NT2/D1 (cell line): ENCODE results near the gene LTBP1.

Experiments used
- DNase-seq: peaks from one replicate; pipeline ENCODE4 v3.0.0-alpha.2; 2011; ENCODE audit warnings: low read depth, low spot score
- H3K27me3 ChIP-seq: 2 replicates; pipeline ENCODE4 v1.6.0; 2011; ENCODE audit warnings: mild to moderate bottlenecking; ENCODE audit not compliant: insufficient read length, insufficient read depth
- H3K36me3 ChIP-seq: 2 replicates; pipeline ENCODE4 v1.6.1; 2011; ENCODE audit warnings: mild to moderate bottlenecking, low read length, mixed read lengths; ENCODE audit not compliant: insufficient read depth, insufficient read length
- H3K4me1 ChIP-seq: 2 replicates; pipeline ENCODE4 v1.5.1; 2011; ENCODE audit not compliant: insufficient read depth, insufficient read length
- H3K4me3 ChIP-seq: 2 replicates; pipeline ENCODE4 v1.5.1; 2011; ENCODE audit warnings: low read depth; ENCODE audit not compliant: insufficient read length
- H3K9ac ChIP-seq: 2 replicates; pipeline ENCODE4 v1.6.0; 2011; ENCODE audit warnings: low read depth; ENCODE audit not compliant: insufficient read length
- H3K9me3 ChIP-seq: 2 replicates; pipeline ENCODE4 v1.5.1; 2011; ENCODE audit warnings: mild to moderate bottlenecking, low read length; ENCODE audit not compliant: insufficient read depth
- SUZ12 ChIP-seq: IDR thresholded peaks from 2 replicates; pipeline ENCODE4 v1.6.1; 2011; ENCODE audit not compliant: insufficient read length, insufficient read depth; ENCODE audit errors: extremely low read depth
- YY1 ChIP-seq: IDR thresholded peaks from 2 replicates; pipeline ENCODE4 v1.6.1; 2011; ENCODE audit not compliant: insufficient read length, insufficient read depth
- ZNF274 ChIP-seq: IDR thresholded peaks from 2 replicates; pipeline ENCODE4 v1.6.1; 2011; ENCODE audit warnings: mild to moderate bottlenecking, low read depth, low read length

LTBP1 gene

DNA sequence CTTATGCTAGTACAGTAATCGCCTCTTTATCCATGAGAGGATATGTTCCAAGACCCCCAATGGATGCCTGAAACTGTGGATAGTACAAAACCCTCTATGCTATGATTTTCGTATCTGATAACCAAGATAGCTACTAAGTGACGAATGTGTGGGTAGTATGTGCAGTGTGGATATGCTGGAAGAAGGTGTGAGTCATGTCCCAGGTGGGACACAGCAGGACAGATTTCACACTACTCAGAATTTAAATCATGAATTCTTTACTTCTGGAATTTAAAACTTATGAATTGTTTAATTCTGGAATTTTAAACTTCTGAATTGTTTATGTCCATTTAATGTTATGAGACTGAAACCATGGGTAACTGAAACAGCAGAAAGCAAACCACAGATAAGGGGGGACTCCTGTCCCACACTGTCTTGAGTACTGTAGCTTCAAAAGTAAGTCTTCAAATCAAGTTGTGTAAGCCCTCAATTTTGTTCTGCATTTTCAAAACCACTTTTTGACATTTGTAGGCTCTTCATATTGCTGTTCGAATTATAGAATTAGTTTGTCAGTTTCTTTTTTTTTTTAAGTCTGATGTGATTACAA is 116.0 kb downstream of the LTBP1 start:
- no peak overlapping the region for H3K9ac ChIP-seq
- no peaks in the 10 kb centered on the region for H3K27me3 ChIP-seq
- H3K4me3 ChIP-seq, result no peak overlapping the region
- H3K4me1 ChIP-seq, result no peaks in the 10 kb centered on the region
- no peaks in the 10 kb centered on the region for H3K9me3 ChIP-seq
- no peaks in the 10 kb centered on the region for H3K36me3 ChIP-seq
- TF ChIP-seq YY1 (no peak), SUZ12 (no peak), ZNF274 (no peak)
- DNase-seq, result no peak

DNA sequence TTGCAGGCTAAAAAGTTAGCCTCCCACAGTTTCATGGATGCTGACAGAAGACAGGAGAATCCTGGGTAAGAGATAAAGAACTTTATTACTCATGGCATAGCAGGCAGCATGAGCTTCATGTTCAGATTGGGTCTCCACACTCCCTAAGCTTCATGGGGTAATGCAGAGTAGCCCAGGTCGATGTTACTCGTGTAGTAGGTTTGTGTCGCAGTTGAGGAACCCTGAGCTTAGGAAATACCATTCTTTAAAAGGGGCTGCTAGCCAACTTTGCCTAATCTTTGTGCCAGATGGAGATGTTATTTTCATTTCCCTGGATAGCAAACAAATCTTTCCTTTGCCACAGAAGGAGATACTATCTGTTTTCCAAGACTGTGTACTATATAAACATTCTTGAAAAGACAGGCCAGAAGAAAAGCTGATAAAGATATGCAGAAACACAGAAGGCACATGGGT is 117.6 kb downstream of the LTBP1 start:
- Histone ChIP-seq H3K27me3 (no peaks in the 10 kb centered on the region), H3K4me1 (no peaks in the 10 kb centered on the region)

GRCh38 chr2:33067598-33067997 is 120.8 kb downstream of the LTBP1 start:
- TF ChIP-seq SUZ12 (no peak), ZNF274 (no peak), YY1 (no peak)
- no peaks in the 10 kb centered on the region for H3K4me1 ChIP-seq
- no peak overlapping the region for H3K9ac ChIP-seq
- DNase-seq, result no peak
- H3K27me3 ChIP-seq, result no peaks in the 10 kb centered on the region
- no peaks in the 10 kb centered on the region for H3K9me3 ChIP-seq
- H3K4me3 ChIP-seq, result no peak overlapping the region
- H3K36me3 ChIP-seq, result no peaks in the 10 kb centered on the region

More for the DNA sequence above, 117.6 kb downstream of the LTBP1 start:
- H3K4me3 ChIP-seq, result no peak overlapping the region
- H3K36me3 ChIP-seq, result no peaks in the 10 kb centered on the region
- no peak overlapping the region for H3K9ac ChIP-seq
- DNase-seq, result no peak
- no peak for TF ChIP-seq SUZ12
- TF ChIP-seq ZNF274, result no peak
- TF ChIP-seq YY1, result no peak
- no peaks in the 10 kb centered on the region for H3K9me3 ChIP-seq

DNA sequence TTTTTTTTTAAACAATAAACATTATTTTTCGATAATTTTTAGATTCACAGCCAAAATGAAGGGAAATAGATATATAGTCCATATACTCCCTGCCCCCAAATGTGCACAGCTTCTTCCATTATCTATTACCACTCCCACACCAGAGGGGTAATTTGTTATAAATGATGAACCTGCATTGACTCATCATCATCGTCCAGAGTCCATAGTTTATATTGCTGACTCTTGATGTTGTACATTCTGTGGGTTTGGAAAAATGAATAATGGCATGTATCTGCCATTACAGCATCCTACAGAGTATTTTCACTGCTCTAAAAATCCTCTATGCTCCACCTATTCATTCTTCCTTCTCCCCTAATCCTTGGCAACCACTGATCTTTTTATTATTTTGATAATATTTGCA is 121.5 kb downstream of the LTBP1 start:
- no peaks in the 10 kb centered on the region for H3K36me3 ChIP-seq
- no peaks in the 10 kb centered on the region for H3K4me1 ChIP-seq
- no peaks in the 10 kb centered on the region for H3K27me3 ChIP-seq
- H3K9ac ChIP-seq, result no peak overlapping the region
- no peak for DNase-seq
- H3K9me3 ChIP-seq, result no peaks in the 10 kb centered on the region
- TF ChIP-seq YY1 (no peak), ZNF274 (no peak), SUZ12 (no peak)
- no peak overlapping the region for H3K4me3 ChIP-seq

- no peaks in the 10 kb centered on the region for H3K36me3 ChIP-seq
- H3K9ac ChIP-seq, result no peak overlapping the region
- no peak overlapping the region for H3K4me3 ChIP-seq
- no peaks in the 10 kb centered on the region for H3K4me1 ChIP-seq
- no peaks in the 10 kb centered on the region for H3K27me3 ChIP-seq
- no peaks in the 10 kb centered on the region for H3K9me3 ChIP-seq
- TF ChIP-seq ZNF274 (no peak), YY1 (no peak), SUZ12 (no peak)
- DNase-seq, result no peak
Observed at GRCh38 chr2:33069894-33070651, 123.3 kb downstream of the LTBP1 start.

DNA sequence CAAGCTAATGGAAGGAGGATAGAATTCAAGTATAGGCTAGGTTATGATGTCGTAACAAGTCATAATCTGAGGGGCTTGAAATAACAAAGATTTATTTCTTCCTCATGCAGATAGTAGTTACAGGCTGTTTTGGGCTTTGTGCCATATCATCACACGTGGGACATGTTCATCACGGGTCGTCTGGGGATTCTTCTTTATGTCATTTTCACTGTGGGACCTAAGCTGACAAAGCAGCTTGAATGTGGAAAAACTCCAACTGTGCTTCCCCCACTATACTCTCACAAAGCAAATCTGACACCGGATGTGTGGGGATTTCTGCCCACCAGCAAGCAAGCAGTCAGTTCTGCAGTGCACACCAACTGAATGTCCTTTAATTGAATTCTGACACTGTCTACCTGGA is 124.8 kb downstream of the LTBP1 start:
- no peaks in the 10 kb centered on the region for H3K27me3 ChIP-seq
- H3K36me3 ChIP-seq, result no peaks in the 10 kb centered on the region
- DNase-seq, result no peak
- H3K4me3 ChIP-seq, result no peak overlapping the region
- no peak overlapping the region for H3K9ac ChIP-seq
- H3K4me1 ChIP-seq, result no peaks in the 10 kb centered on the region
- TF ChIP-seq SUZ12, result no peak
- H3K9me3 ChIP-seq, result no peaks in the 10 kb centered on the region

DNA sequence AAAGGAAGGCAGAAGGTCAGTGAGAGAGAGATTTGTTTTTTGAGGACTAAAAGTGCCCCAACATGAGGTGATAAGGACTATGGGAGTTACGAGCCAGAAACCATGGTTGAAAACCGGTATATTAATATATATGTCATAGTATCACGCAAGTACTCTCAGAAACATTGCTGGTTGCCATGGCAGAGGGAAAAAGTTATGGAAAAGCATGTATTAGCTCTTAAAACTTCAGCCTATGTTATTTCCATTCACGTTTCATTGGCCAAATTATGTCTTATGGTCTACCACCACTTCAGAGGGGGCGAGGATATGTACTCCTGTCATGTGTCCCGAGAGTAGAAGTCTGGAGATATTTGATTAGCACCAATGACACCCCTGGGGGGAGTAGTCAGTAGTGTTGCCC is 125.9 kb downstream of the LTBP1 start:
- Histone ChIP-seq H3K4me3 (no peak overlapping the region), H3K36me3 (no peaks in the 10 kb centered on the region), H3K9ac (no peak overlapping the region), H3K4me1 (no peaks in the 10 kb centered on the region), H3K9me3 (no peaks in the 10 kb centered on the region), H3K27me3 (no peaks in the 10 kb centered on the region)
- no peak for TF ChIP-seq SUZ12
- TF ChIP-seq ZNF274, result no peak
- TF ChIP-seq YY1, result no peak
- DNase-seq, result no peak

- TF ChIP-seq YY1 (no peak), ZNF274 (no peak), SUZ12 (no peak)
- H3K36me3 ChIP-seq, result no peaks in the 10 kb centered on the region
- H3K9me3 ChIP-seq, result no peaks in the 10 kb centered on the region
- no peak overlapping the region for H3K9ac ChIP-seq
- no peaks in the 10 kb centered on the region for H3K4me1 ChIP-seq
- no peak overlapping the region for H3K4me3 ChIP-seq
- H3K27me3 ChIP-seq, result no peaks in the 10 kb centered on the region
- no peak for DNase-seq
Observed at GRCh38 chr2:33073018-33073417, 126.3 kb downstream of the LTBP1 start.
